AG10803 (cell line): ENCODE measurements around the gene INTS11.

ENCODE experiments used
- DNase-seq: peaks from one replicate; pipeline ENCODE4 v3.0.0; 2010; ENCODE audit warnings: low read depth
- H3K4me3 ChIP-seq: 2 replicates; pipeline ENCODE4 v1.5.1; 2011; ENCODE audit warnings: mild to moderate bottlenecking, low read length, control low read depth
- CTCF ChIP-seq: conservative IDR thresholded peaks from 2 replicates; pipeline ENCODE4 v1.5.1; 2011; ENCODE audit warnings: mild to moderate bottlenecking, low read length, control low read depth, inconsistent platforms

The INTS11 gene

GRCh38 chr1:1331068-1331965 lies 6.9 kb upstream of the INTS11 start, which contains the start of gene TAS1R3:
Gene TAS1R3 (plus strand): TSS chr1:1331280. CDS start chr1:1331346, 66 bp downstream.
- TF ChIP-seq CTCF: no peak
- no peak within 1 kb of the TSS for H3K4me3 ChIP-seq
- DNase-seq: no peak

- TF ChIP-seq CTCF: no peak
- DNase-seq: no peak
- no peak overlapping the region for H3K4me3 ChIP-seq
Measured at GRCh38 chr1:1330366-1331067, 6.1 kb upstream of the INTS11 start.

GRCh38 chr1:1329304-1330210 lies 5.1 kb upstream of the INTS11 start:
- TF ChIP-seq CTCF: no peak
- no peak for DNase-seq
- no peak overlapping the region for H3K4me3 ChIP-seq

GRCh38 chr1:1328254-1328653 lies 3.8 kb upstream of the INTS11 start:
- DNase-seq: no peak
- no peak for TF ChIP-seq CTCF
- H3K4me3 ChIP-seq: no peak overlapping the region

- no peak for DNase-seq
- H3K4me3 ChIP-seq: no peak overlapping the region
- TF ChIP-seq CTCF: no peak
Measured at GRCh38 chr1:1327291-1327690, 2.8 kb upstream of the INTS11 start.

- no peak for TF ChIP-seq CTCF
- no peak for DNase-seq
- H3K4me3 ChIP-seq: no peak overlapping the region; the same call in 1 of the 2 replicates
Measured at GRCh38 chr1:1326075-1326605, 1.7 kb upstream of the INTS11 start.
